ENCODE data around the gene ZNF335. TPM values are rescaled to one million over a fixed set of nuclear protein-coding genes. Genes with fewer than 3 reads are reported as not detected.
A peak's percentile ranks its signal among the peaks of the same experiment; 100 is the strongest.

Gene ZNF335
- total and polyA plus RNA-seq, 2 experiments from 2014 or later: 13.5 to 28.1 TPM

DNA sequence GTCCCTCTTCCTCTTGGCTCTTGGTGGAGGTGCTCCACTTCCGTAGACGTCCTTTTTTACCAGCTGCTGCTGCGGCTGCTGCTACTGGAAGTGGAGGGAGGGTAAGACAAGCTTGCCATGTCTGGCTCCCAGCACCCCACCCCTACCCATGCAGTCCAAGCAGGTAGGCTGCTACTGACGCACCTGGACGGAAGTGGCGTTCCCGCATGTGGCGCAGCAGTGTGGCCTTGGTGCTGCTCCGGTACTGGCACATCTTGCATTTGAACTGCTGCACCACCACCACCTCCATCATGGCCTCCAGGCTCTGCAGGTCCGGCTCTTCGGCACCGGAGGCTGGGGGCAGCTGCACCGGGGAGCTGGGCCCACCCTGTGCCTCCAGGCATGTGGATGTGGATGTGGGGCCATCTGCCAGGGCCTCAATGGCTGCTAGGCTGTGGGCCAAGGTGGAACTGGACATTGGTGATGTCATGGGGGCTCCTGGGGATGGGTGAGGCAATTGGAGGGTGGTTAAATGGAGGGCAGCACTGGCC is 4.4 kb downstream of the ZNF335 start:
- TF ChIP-seq CTCF (IDR thresholded peaks at IDR 0.05; ENCODE audit: low read depth, low read length): no peak
- no peak for DNase-seq (ENCODE audit: low read depth in 1 of 2, low spot score in 1 of 2)
- Histone ChIP-seq H3K27me3 (no peaks in the 10 kb centered on the region), H3K4me3 (no peak overlapping the region), H3K36me3 (peaks cover 31% of the 10 kb centered on the region), H3K9me3 (ENCODE audit: low read depth) (no peaks in the 10 kb centered on the region), H3K4me1 (ENCODE audit: low read depth) (no peaks in the 10 kb centered on the region), H3K27ac (no peak overlapping the region)

- H3K36me3 ChIP-seq: peaks cover 34% of the 10 kb centered on the region
- no peak for DNase-seq (ENCODE audit: low read depth in 1 of 2, low spot score in 1 of 2)
- TF ChIP-seq CTCF (IDR thresholded peaks at IDR 0.05; ENCODE audit: low read depth, low read length): no peak
- no peaks in the 10 kb centered on the region for H3K27me3 ChIP-seq
- H3K9me3 ChIP-seq (ENCODE audit: low read depth): no peaks in the 10 kb centered on the region
- H3K4me1 ChIP-seq (ENCODE audit: low read depth): no peaks in the 10 kb centered on the region
- H3K4me3 ChIP-seq: no peak overlapping the region
- H3K27ac ChIP-seq: no peak overlapping the region
Observed at GRCh38 chr20:45965169-45966002, 6.6 kb downstream of the ZNF335 start.

GRCh38 chr20:45964006-45964400 is 8.0 kb downstream of the ZNF335 start:
- no peak for DNase-seq (ENCODE audit: low read depth in 1 of 2, low spot score in 1 of 2)
- Histone ChIP-seq H3K9me3 (ENCODE audit: low read depth) (no peaks in the 10 kb centered on the region), H3K4me3 (no peak overlapping the region), H3K4me1 (ENCODE audit: low read depth) (no peaks in the 10 kb centered on the region), H3K27me3 (no peaks in the 10 kb centered on the region), H3K36me3 (peaks cover 43% of the 10 kb centered on the region), H3K27ac (no peak overlapping the region)
- TF ChIP-seq CTCF (IDR thresholded peaks at IDR 0.05; ENCODE audit: low read depth, low read length): no peak

- Histone ChIP-seq H3K4me1 (ENCODE audit: low read depth) (no peaks in the 10 kb centered on the region), H3K4me3 (no peak overlapping the region), H3K9me3 (ENCODE audit: low read depth) (no peaks in the 10 kb centered on the region), H3K27me3 (no peaks in the 10 kb centered on the region), H3K36me3 (peaks cover 50% of the 10 kb centered on the region), H3K27ac (no peak overlapping the region)
- DNase-seq (ENCODE audit: low read depth in 1 of 2, low spot score in 1 of 2): peak; percentile 47 to 59
- TF ChIP-seq CTCF (IDR thresholded peaks at IDR 0.05; ENCODE audit: low read depth, low read length): peak; percentile 16
Observed at GRCh38 chr20:45963059-45964005, 8.7 kb downstream of the ZNF335 start.

DNA sequence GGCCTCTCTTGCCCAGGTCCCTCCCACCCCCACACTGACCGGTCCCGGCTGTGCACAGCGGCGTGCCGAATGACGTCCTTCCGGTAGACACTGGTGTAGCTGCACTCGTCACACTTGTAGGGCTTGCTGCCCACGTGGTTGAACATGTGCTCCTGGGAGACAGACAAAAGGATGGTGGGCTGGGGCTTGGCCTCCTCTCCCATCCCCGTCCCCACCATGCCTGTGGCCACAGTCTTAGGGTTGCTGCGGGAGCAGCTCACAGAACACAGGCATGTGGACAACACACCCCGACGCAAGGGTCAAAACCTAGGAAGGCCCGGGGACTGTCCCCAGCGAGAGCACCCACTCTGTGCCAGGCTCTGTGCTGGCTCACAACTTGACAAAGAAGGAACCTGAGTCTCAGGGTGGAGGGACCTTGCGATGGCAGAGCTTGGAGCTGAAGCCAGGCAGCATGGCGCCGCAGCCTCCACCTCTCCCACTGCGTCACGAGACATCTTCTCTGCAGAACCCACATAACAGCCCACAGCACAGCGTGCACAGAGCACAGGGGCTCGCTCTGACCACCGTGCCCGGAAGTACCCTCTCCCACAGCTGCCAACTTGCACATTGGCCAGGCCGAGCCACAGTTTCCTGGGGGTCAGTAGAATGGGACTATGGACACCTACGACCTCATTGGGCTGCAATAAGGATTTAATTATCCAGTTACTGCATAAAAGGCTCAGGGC is 9.8 kb downstream of the ZNF335 start:
- Histone ChIP-seq H3K36me3 (peaks cover 45% of the 10 kb centered on the region), H3K27me3 (no peaks in the 10 kb centered on the region), H3K27ac (no peak overlapping the region), H3K4me3 (no peak overlapping the region), H3K4me1 (ENCODE audit: low read depth) (no peaks in the 10 kb centered on the region), H3K9me3 (ENCODE audit: low read depth) (no peaks in the 10 kb centered on the region)
- TF ChIP-seq CTCF (IDR thresholded peaks at IDR 0.05; ENCODE audit: low read depth, low read length): no peak
- no peak for DNase-seq (ENCODE audit: low read depth in 1 of 2, low spot score in 1 of 2)
